ENCODE results near the gene C16orf86.

The C16orf86 gene

DNA sequence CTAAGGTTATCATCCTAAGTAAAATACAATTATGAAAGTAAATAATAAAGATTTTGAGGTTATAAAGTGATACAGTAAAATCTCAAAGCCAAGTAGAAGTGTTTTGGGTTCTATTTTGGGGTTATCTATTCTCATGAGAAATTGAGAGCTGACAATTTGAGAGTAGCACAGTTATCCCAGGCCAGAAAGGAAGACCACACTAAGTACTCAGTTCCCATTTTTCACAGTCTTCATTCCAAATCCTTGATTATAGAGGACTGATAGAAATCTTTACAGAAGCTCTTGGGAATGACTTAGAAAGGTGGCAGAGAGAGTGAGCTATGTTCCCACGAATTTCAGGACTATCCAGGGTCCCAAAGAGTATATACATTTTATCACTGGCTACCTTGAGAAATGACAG is 47.9 kb downstream of the C16orf86 start:
- ChIA-PET POLR2A (interaction anchor here (0.8 kb wide), 1 partner anchor 370 kb away, joined by 4 read pairs; no protein-coding TSS in a partner anchor), CTCF (interaction anchor here (0.7 to 1.9 kb wide), 9 partner anchors 12 to 227 kb away, joined by 3 to 4 read pairs (median 3); partner anchors contain the start of gene CARMIL2)
- TF ChIP-seq, protein P1, sequence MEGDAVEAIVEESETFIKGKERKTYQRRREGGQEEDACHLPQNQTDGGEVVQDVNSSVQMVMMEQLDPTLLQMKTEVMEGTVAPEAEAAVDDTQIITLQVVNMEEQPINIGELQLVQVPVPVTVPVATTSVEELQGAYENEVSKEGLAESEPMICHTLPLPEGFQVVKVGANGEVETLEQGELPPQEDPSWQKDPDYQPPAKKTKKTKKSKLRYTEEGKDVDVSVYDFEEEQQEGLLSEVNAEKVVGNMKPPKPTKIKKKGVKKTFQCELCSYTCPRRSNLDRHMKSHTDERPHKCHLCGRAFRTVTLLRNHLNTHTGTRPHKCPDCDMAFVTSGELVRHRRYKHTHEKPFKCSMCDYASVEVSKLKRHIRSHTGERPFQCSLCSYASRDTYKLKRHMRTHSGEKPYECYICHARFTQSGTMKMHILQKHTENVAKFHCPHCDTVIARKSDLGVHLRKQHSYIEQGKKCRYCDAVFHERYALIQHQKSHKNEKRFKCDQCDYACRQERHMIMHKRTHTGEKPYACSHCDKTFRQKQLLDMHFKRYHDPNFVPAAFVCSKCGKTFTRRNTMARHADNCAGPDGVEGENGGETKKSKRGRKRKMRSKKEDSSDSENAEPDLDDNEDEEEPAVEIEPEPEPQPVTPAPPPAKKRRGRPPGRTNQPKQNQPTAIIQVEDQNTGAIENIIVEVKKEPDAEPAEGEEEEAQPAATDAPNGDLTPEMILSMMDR (IDR thresholded peaks at IDR 0.05; ENCODE audit: control extremely low read depth, extremely low read depth, low read depth, missing control alignments), result no peak
- DNase-seq (ENCODE audit: extremely low spot score), result no peak

DNA sequence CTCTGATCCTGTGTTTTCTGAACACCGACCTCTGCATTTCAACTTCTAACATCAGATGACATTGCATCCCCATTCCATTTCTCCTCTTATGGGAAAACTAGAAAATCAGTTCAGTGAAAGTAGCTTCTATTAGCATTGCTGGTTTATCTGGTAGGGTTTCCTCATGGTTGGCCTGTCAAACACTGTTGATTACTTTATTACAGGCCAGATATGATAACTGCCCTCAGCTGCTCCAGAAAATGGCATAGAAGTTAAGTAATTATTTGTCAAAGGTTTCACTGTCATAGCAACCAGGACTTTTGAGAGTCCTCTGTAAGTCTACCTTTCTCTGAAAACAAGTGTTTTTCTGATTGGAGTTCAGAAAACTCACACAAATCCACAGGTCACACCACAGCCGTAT is 49.5 kb downstream of the C16orf86 start:
- DNase-seq (ENCODE audit: extremely low spot score), result no peak
- ChIA-PET CTCF (interaction anchor here (1.6 kb wide), 2 partner anchors 53 to 101 kb away, joined by 3 to 6 read pairs; no protein-coding TSS in a partner anchor), POLR2A (no interaction called here)
- TF ChIP-seq, protein P1 (IDR thresholded peaks at IDR 0.05; ENCODE audit: control extremely low read depth, extremely low read depth, low read depth, missing control alignments), result no peak
